H1 (cell line): ENCODE measurements around the gene SAMD9. TPM values are rescaled to one million over a fixed set of nuclear protein-coding genes. Genes with fewer than 3 reads are reported as not detected.

Source experiments
- CHD7 ChIP-seq: fragments of 300-600 bp; sonication (generic); IDR thresholded peaks from 2 replicates; pipeline ENCODE4 v1.7.1; 2012; ENCODE audit warnings: low read length, moderate library complexity, mild to moderate bottlenecking, inconsistent platforms; ENCODE audit not compliant: insufficient replicate concordance
- SP4 ChIP-seq: IDR thresholded peaks from 2 replicates; pipeline ENCODE4 v1.6.1; 2012; ENCODE audit warnings: low read length, inconsistent platforms
- polyA plus RNA-seq, 7 experiments: library from polyadenylated mRNA; depleted of rRNA in 3 of 7; stranded (reverse) in 5 of 7; unstranded in 2 of 7; fragments of >200 nt in 5 of 7; fragments of 200-250 nt in 2 of 7; gene quantifications; 1 replicate in 5 of 7; 2 replicates in 1 of 7; 4 replicates in 1 of 7; pipeline versions ENCODE4 v1.2.1 to v1.2.3, GENCODE V29; 2011 to 2013; ENCODE audit warnings: missing spikeins in 2 of 7, mixed read lengths in 2 of 7
- total RNA-seq: library from RNA; stranded (reverse); fragmentation: NEBNext Ultra II Directional; extraction: Animal tissue kit (Norgen Biotek cat#: 25700); gene quantifications from 2 replicates; pipeline ENCODE4 v1.2.1, GENCODE V29; 2021

SAMD9 gene
- total and polyA plus RNA-seq, 2 of the 8 experiments (the other 6 are each of a cell fraction or from before 2014, with no cell fraction given), result 0.02 TPM; not detected in 1

- no peak for TF ChIP-seq CHD7
- TF ChIP-seq SP4, result no peak
Observed at GRCh38 chr7:93150200-93150835, 32.5 kb upstream of the SAMD9 start (continued).
